KG1 (cell line): ENCODE measurements around the gene ACSL4.
"Not testable (repeated sequence)": the region's sequence is repeated elsewhere in the genome, so short reads cannot be mapped to it uniquely, and the experiment has no call there.

ENCODE experiments used
- DNase-seq: peaks from one replicate; lab custom pipeline; 2025; lab: John Stamatoyannopoulos, UW

The ACSL4 gene

GRCh38 chrX:109672239-109672638 is 60.8 kb downstream of the ACSL4 start:
- DNase-seq, result no peak

- DNase-seq, result not testable (repeated sequence)
Observed at GRCh38 chrX:109671170-109671569, 61.9 kb downstream of the ACSL4 start.

DNA sequence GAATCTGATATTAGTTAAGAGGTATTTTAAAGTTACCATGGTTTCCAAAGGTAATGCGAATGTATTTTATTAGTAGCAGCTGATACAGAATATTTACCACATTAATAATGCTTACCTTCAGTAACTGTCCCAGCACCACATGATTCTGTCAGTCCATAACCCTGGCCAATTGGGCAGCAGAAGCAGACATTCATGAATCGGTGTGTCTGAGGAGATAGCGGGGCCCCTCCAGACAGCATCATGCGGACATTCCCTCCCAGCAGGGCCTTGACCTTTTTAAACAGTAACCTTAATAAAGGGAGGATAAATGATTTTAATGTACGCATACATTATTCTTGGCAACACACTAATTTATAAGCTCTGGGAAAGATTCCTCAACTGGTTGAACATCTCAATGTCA is 65.1 kb downstream of the ACSL4 start:
- no peak for DNase-seq

GRCh38 chrX:109660435-109661143 is 72.5 kb downstream of the ACSL4 start:
- DNase-seq, result no peak

DNA sequence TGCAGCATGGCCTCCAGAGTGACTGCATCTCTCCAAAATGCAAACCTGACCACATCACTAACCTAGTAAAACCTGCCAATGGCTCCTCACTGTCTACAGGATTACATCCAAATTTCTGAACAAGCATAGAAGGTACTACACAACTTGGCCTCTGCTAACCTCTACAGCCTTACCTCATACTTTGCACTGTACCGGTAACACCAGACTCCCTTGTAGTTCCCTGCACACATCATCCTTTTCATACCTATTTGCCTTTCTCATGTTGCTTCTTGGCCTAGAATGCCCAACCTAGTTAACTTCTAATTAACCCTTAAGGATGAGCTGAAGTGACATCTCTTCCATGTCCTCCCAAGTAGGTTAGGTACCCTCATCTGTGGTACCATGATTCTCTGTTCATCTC is 74.7 kb downstream of the ACSL4 start:
- DNase-seq, result no peak

DNA sequence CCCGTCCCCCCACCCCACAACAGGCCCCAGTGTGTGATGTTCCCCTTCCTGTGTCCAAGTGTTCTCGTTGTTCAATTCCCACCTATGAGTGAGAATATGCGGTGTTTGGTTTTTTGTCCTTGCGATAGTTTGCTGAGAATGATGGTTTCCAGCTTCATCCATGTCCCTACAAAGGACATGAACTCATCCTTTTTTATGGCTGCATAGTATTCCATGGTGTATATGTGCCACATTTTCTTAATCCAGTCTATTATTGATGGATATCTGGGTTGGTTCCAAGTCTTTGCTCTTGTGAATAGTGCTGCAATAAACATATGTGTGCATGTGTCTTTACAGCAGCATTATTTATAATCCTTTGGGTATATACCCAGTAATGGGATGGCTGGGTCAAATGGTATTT is 75.7 kb downstream of the ACSL4 start:
- not testable (repeated sequence) for DNase-seq

DNA sequence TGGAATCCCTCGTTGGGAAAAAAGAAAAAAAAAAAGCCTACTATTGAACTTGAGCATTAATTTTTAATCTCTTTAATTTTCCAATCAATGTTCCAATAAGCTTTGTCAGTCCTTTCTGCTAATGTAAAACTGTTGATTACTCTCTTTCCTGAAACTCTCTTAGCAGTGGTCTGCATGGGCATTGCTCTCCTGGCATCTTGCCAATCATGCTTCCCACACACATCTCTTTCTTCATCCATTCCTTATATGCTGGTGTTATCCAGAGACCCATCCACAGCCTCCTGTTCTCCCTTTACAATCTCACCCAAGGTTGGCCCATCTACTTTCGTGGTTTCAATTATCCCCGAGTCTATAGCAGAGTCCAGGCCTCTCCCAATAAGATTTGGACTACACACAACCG is 76.3 kb downstream of the ACSL4 start:
- no peak for DNase-seq

GRCh38 chrX:109655502-109656201 is 77.4 kb downstream of the ACSL4 start:
- no peak for DNase-seq

DNA sequence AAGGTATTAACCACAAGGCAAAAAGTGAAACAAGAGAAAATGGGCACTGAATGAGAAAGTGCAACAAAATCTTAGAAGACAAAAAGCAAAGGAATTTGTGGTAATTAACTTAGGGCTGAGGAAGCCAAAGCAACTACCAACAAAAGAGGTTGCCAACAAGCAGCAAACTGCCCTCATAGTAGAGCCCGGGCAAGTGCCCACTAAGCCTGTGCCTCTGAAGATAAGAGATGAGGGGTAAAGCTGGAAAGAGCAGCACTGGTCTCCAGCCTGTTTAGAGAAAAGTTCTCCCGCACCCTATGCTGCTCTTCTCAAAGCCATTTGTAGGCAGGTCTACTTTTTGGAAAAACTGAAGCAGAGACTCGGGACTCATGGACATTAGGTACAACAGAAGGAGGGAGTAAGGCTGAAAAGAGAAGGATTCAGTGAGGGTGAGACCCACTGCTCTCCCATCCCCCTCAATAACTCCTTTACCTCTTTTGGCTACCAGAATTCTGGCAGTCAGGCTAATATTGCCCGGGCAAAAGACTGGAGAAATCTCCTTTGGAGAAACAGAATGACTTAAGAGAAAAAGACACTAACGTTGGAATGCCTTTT is 78.4 kb downstream of the ACSL4 start:
- no peak for DNase-seq

GRCh38 chrX:109644671-109645070 is 88.4 kb downstream of the ACSL4 start:
- DNase-seq, result not testable (repeated sequence)

DNA sequence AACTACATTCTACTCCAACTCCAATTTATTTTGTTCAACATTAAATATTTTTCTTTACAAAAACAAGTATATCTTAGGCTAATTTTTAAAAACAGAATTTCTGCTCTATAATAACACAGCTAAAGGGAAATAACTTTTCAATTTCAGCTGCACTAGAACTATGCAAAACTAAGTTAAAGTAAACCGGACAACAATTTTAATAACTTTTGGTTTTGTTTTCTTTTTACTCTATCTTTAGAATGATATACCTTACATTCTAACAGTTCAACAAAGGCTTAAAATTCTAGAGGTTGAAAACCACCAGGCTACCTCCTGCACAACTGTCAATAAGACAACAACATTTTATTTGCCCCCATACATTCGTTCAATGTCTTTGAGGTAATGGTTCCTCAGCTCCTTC is 89.4 kb downstream of the ACSL4 start:
- DNase-seq, result no peak

DNA sequence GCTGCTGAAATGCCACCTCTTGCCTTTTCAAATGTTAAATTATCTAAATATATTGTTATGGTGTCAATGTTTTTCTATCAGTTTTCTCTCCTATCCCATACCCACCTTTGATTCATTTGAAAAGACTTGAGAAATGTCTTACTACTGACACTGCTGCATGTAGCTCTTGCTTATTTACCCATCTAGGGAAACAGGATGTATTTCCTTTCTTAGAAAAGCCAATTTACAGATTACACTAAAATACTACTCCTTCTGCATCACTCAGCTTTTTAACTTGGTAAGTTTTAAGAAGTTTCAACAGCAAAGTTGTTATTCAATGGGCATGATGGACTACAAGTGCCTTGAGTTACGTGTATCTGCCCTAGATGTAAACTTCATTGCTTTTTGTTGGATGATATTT is 94.9 kb downstream of the ACSL4 start:
- DNase-seq, result no peak

DNA sequence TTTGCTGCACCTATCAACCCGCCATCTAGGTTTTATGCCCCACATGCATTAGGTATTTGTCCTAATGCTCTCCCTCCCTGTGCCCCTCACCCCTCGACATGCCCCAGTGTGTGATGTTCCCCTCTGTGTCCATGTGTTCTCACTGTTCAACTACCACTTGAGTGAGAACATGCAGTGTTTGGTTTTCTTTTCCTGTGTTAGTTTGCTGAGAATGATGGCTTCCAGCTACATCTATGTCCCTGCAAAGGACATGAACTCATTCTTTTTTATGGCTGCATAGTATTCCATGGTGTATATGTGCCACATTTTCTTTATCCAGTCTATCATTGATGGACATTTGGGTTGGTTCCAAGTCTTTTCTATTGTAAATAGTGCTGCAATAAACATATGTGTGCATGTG is 95.6 kb downstream of the ACSL4 start:
- DNase-seq, result not testable (repeated sequence)

- peak; percentile 1 for DNase-seq
Observed at GRCh38 chrX:109635146-109635545, 97.9 kb downstream of the ACSL4 start.

- DNase-seq, result no peak
Observed at GRCh38 chrX:109632906-109633504, 100.1 kb downstream of the ACSL4 start.

- no peak for DNase-seq
Observed at GRCh38 chrX:109629310-109629709, 103.7 kb downstream of the ACSL4 start.

DNA sequence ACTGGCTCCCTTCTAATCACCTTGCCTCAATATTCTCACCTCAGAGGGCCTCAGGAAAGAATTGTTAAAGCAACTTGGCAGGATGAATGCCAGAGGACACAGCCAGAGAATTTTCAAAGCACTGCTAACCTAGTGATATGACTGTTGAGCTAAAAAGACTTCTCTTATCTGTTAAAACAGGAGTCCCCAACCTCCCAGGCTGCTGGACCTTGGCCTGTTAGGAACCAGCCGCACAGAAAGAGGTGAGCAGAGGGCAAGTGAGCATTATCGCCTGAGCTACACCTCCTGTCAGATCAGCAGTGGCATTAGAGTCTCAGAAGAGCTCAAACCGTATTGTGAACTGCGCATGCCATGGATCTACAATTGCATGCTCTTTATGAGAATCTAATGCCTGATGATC is 106.4 kb downstream of the ACSL4 start:
- DNase-seq, result no peak

GRCh38 chrX:109624641-109625616 is 108.1 kb downstream of the ACSL4 start, which contains the start of gene KCNE5:
Gene KCNE5, minus strand, starts transcription at chrX:109625172. Its CDS starts 152 bp downstream, at chrX:109625020.
- DNase-seq, result no peak

DNA sequence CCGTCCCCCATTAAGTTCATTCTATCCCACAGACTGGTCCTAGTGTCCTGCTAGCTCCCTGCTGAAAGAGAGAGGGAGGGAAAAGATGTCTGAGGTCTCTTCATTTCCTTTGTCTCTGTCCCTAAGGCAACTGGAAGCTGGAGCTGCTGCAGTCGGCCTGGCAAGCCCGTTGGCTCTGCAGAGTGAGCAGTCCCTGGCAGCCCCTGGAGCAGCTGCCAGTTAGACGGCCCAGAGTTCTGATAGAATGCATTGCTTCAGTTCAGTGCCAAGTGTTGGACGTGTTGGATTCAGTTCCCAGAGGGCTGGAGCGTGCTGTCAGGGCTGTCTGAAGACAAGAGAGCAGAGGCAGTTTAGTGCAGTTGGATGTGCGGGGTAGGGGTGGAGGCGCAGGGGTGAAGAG is 109.1 kb downstream of the ACSL4 start:
- no peak for DNase-seq

- no peak for DNase-seq
Observed at GRCh38 chrX:109622270-109622669, 110.8 kb downstream of the ACSL4 start.

DNA sequence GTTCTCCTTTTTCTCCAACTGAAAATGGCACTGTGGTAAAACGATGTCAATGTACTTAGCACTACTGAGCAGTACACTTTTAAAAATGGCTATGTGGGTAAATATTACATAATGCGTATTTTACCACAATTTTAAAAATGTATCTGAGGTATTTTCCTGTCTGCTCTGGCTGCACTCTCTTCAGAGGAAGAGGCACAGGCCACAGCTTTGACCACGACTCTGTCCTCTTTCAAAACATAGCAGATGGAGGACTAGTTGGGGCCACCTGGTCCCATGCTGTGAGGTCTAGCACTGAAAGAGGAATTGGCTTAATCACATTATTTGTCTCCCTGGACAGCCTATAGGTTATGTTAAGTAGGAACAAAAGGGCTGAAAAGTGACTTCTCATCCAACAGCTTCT is 113.3 kb downstream of the ACSL4 start:
- DNase-seq, result no peak

DNA sequence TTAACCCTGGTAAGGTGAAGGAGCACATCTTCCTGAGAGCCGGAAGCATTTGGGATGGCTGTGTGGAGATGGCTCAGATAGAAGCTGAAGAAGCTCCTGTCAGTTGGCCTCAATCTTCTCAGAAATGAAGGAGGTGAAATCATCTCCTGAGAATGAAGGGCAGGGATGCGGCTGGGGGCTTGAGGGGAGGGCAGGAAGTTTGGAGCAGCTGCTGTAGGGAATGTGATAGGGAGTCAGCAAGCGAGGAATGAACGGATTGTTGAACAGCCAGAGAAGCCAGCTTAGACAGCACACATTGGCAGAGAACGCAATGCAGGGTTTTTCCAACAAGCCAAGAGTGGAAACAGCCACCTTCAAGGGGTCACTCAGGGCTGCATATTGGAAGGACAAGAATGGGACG is 118.1 kb downstream of the ACSL4 start:
- DNase-seq, result no peak
